RWPE1 (cell line): Measurements from ENCODE around the gene GJB6.
A peak's percentile ranks its signal among the peaks of the same experiment; 100 is the strongest.

Experiments used
- CTCF ChIA-PET: fragments of 350-600 bp; sonication (Branson Sonifier 250); formaldehyde crosslinking; extraction: SDS; loops from one replicate; lab custom pipeline; 2021; lab: Yijun Ruan, JAX
- POLR2A ChIA-PET: fragments of 400-600 bp; formaldehyde crosslinking; extraction: SDS; loops from one replicate; lab custom pipeline; 2020; ENCODE audit warnings: antibody characterized with exemption; ENCODE audit not compliant: low non-redundant PET; lab: Yijun Ruan, JAX
- DNase-seq: peaks from one replicate; pipeline ENCODE4 v3.0.0; 2012; ENCODE audit warnings: low spot score
- H3K27ac ChIP-seq: fragments of 450-650 bp; 2 replicates; pipeline ENCODE4 v1.5.1; 2017
- CTCF ChIP-seq: fragments of 450-650 bp; conservative IDR thresholded peaks from 2 replicates; pipeline ENCODE4 v1.5.1; 2017; ENCODE audit warnings: low read depth, mild to moderate bottlenecking

The GJB6 gene

DNA sequence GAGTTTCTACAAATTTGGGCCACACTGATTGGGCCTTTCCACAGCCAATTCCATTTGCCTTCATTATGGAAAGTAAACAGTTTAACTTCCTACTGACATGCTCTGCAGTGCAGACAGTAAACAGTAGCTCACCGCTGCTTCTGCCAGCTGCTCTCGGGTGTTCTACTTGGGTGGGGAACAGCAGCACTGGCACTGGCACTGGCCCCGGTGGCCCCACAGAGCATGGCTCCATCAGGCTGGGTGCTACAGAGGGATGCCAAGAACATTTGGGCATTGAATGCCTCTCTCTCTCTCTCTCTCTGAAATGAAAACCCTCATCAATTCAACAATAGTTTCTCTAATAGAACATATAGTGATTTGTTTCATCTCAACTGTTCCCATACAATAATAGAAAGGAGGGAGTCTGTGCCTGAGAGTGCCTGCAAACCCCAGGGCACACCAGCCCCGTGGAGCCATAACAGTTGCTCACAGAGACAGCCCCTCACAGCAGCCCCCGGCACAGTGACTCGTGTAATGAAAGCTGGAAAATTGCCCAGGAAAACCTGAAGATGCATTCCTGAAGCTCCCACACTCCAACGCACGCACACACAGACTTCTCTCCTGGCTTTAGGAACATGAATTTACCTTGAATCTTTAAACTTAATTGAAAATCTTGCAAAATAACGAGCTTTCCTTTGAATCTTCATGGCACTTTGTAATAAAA is 38.2 kb upstream of the GJB6 start:
- H3K27ac ChIP-seq, result peak overlapping the region; percentile 19; the same call in 1 of the 2 replicates
- CTCF ChIA-PET, result interaction anchor here (0.5 to 0.9 kb wide), 2 partner anchors 19 to 73 kb away, joined by 3 read pairs; no protein-coding TSS in a partner anchor
- DNase-seq, result no peak
- TF ChIP-seq CTCF, result no peak
- POLR2A ChIA-PET, result no interaction called here

- POLR2A ChIA-PET, result no interaction called here
- no peak for TF ChIP-seq CTCF
- DNase-seq, result no peak
- CTCF ChIA-PET, result no interaction called here
- no peak overlapping the region for H3K27ac ChIP-seq
Measured at GRCh38 chr13:20264271-20265018, 32.3 kb upstream of the GJB6 start.

- TF ChIP-seq CTCF, result no peak
- ChIA-PET POLR2A (no interaction called here), CTCF (interaction anchor here (0.7 kb wide), 1 partner anchor 731 kb away, joined by 4 read pairs; no protein-coding TSS in a partner anchor)
- H3K27ac ChIP-seq, result no peak overlapping the region
- no peak for DNase-seq
Measured at GRCh38 chr13:20263393-20264044, 31.4 kb upstream of the GJB6 start.

DNA sequence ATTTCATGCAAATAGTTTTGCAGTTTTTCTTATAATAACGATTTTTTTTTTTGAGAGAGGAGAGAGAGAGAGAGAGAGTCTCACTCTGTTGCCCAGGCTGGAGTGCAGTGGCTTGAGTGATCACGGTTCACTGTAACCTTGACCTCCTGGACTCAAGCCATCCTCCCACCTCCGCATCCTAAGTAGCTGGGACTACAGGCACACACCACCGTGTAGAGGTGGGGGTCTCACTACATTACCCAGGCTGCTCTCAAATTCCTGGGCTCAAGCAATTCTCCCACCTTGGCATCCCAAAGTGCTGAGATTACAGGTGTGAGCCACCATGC is 26.8 kb upstream of the GJB6 start:
- ChIA-PET POLR2A (no interaction called here), CTCF (no interaction called here)
- no peak overlapping the region for H3K27ac ChIP-seq
- DNase-seq, result no peak
- no peak for TF ChIP-seq CTCF

GRCh38 chr13:20258208-20258962 is 26.3 kb upstream of the GJB6 start:
- DNase-seq, result no peak
- CTCF ChIA-PET, result no interaction called here
- POLR2A ChIA-PET, result no interaction called here
- TF ChIP-seq CTCF, result no peak
- no peak overlapping the region for H3K27ac ChIP-seq

- H3K27ac ChIP-seq, result no peak overlapping the region
- ChIA-PET CTCF (interaction anchor here (0.6 kb wide), 1 partner anchor 303 kb away, joined by 3 read pairs; no protein-coding TSS in a partner anchor), POLR2A (no interaction called here)
- no peak for TF ChIP-seq CTCF
- DNase-seq, result no peak
Measured at GRCh38 chr13:20254076-20254475, 22.0 kb upstream of the GJB6 start.
